ENCODE results near the gene MAPK8IP1. TPM values are rescaled to one million over a fixed set of nuclear protein-coding genes. Genes with fewer than 3 reads are reported as not detected.

Gene MAPK8IP1
- total and polyA plus RNA-seq, 12 donors: 14.5 to 73.7 (median 33.3) TPM

- peak overlapping the region; percentile 9 to 87 (median 77) for H3K27ac ChIP-seq
- H3K36me3 ChIP-seq (replicated peaks in 1 of 2): peaks cover 0 to 37% of the 10 kb centered on the region in 2 donors
- peak; percentile 62 to 87 (median 82) for DNase-seq
- peaks cover 36 to 67% of the 10 kb centered on the region in 2 donors for H3K4me1 ChIP-seq (replicated peaks in 1 of 2)
- peak in 1 of 2 donors; percentile 36 for TF ChIP-seq POLR2A (IDR thresholded peaks at IDR 0.05)
- TF ChIP-seq CTCF (IDR thresholded peaks at IDR 0.05): no peak
- WGBS, 4 donors: 5 to 14% (median 13%) methylated on average over 2 of the region's 2 CpGs
- intact Hi-C loops (cut with DNase I): no loop called here
- H3K27me3 ChIP-seq: no peaks in the 10 kb centered on the region
- H3K4me3 ChIP-seq: no peak overlapping the region
- no peaks in the 10 kb centered on the region for H3K9me3 ChIP-seq (replicated peaks in 1 of 3)
These were observed 27.4 kb upstream of the MAPK8IP1 start for GRCh38 chr11:45857961-45858474.

- WGBS, 4 donors: 73 to 84% (median 76%) methylated on average over 5 of the region's 5 CpGs
- H3K27ac ChIP-seq: peak overlapping the region; percentile 19 to 87 (median 77)
- H3K4me3 ChIP-seq: no peak overlapping the region
- H3K4me1 ChIP-seq (replicated peaks in 1 of 2): peaks cover 36 to 59% of the 10 kb centered on the region in 2 donors
- intact Hi-C loops (cut with DNase I): no loop called here
- peak in 2 of 7 donors; percentile 27 to 51 for DNase-seq
- TF ChIP-seq POLR2A (IDR thresholded peaks at IDR 0.05): no peak
- no peak for TF ChIP-seq CTCF (IDR thresholded peaks at IDR 0.05)
- H3K9me3 ChIP-seq (replicated peaks in 1 of 3): no peaks in the 10 kb centered on the region
- no peaks in the 10 kb centered on the region for H3K27me3 ChIP-seq
- H3K36me3 ChIP-seq (replicated peaks in 1 of 2): peaks cover 0 to 46% of the 10 kb centered on the region in 2 donors
These were observed 26.6 kb upstream of the MAPK8IP1 start for GRCh38 chr11:45858751-45859398.

- TF ChIP-seq CTCF (IDR thresholded peaks at IDR 0.05): no peak
- TF ChIP-seq POLR2A (IDR thresholded peaks at IDR 0.05): peak in 1 of 2 donors; percentile 81
- intact Hi-C loops (cut with DNase I): loop anchor here in 1 of 2 donors (10.0 kb wide), 2 partner anchors 55 to 145 kb away; partner anchors contain the start of gene PEX16
- Histone ChIP-seq H3K27me3 (no peaks in the 10 kb centered on the region), H3K4me3 (no peak overlapping the region), H3K36me3 (replicated peaks in 1 of 2) (peaks cover 0 to 54% of the 10 kb centered on the region in 2 donors), H3K27ac (peak overlapping the region; percentile 19 to 87 (median 77)), H3K9me3 (replicated peaks in 1 of 3) (no peaks in the 10 kb centered on the region), H3K4me1 (replicated peaks in 1 of 2) (peaks cover 36 to 51% of the 10 kb centered on the region in 2 donors)
- peak; percentile 95 to 99 (median 97) for DNase-seq
- WGBS, 4 donors: 24 to 51% (median 32%) methylated on average over 6 to 12 of the region's 12 CpGs
These were observed 25.8 kb upstream of the MAPK8IP1 start for GRCh38 chr11:45859661-45860140.

- TF ChIP-seq CTCF (IDR thresholded peaks at IDR 0.05) (no peak), POLR2A (IDR thresholded peaks at IDR 0.05) (no peak)
- peak overlapping the region; percentile 19 to 87 (median 77) for H3K27ac ChIP-seq
- 85 to 94% (median 92%) methylated on average over 5 of the region's 5 CpGs for WGBS, 4 donors
- H3K9me3 ChIP-seq (replicated peaks in 1 of 3): no peaks in the 10 kb centered on the region
- peaks cover 0 to 55% of the 10 kb centered on the region in 2 donors for H3K36me3 ChIP-seq (replicated peaks in 1 of 2)
- intact Hi-C loops (cut with DNase I): loop anchor here in 1 of 2 donors (10.0 kb wide), 2 partner anchors 54 to 144 kb away; partner anchors contain the start of gene PEX16
- DNase-seq: peak in 2 of 7 donors; percentile 22 to 53
- no peak overlapping the region for H3K4me3 ChIP-seq
- peaks cover 36 to 46% of the 10 kb centered on the region in 2 donors for H3K4me1 ChIP-seq (replicated peaks in 1 of 2)
- no peaks in the 10 kb centered on the region for H3K27me3 ChIP-seq
These were observed 25.1 kb upstream of the MAPK8IP1 start for GRCh38 chr11:45860348-45860747.

Data from adrenal gland (tissue), 12 donors.